HEK293 (cell line): ENCODE data around the gene NABP2.

Experiments
- GLI4 ChIP-seq: fragments of 450-650 bp; formaldehyde crosslinking; IDR thresholded peaks from 2 replicates; pipeline ENCODE4 v1.5.1; 2016; ENCODE audit warnings: missing biosample characterization, missing genetic modification characterization
- KLF16 ChIP-seq: fragments of 450-650 bp; formaldehyde crosslinking; IDR thresholded peaks from 2 replicates; pipeline ENCODE4 v1.5.1; 2017; ENCODE audit warnings: missing biosample characterization, missing genetic modification characterization
- KLF7 ChIP-seq: fragments of 450-650 bp; formaldehyde crosslinking; IDR thresholded peaks from 2 replicates; pipeline ENCODE4 v1.5.1; 2016; ENCODE audit warnings: missing biosample characterization, missing genetic modification characterization, borderline replicate concordance
- KLF9 ChIP-seq: fragments of 450-650 bp; formaldehyde crosslinking; IDR thresholded peaks from 2 replicates; pipeline ENCODE4 v1.5.1; 2016; ENCODE audit warnings: missing biosample characterization, missing genetic modification characterization, low read depth
- MYNN ChIP-seq: fragments of 450-650 bp; formaldehyde crosslinking; IDR thresholded peaks from 2 replicates; pipeline ENCODE4 v1.5.1; 2016; ENCODE audit warnings: missing biosample characterization, missing genetic modification characterization, borderline replicate concordance
- REST ChIP-seq: fragments of 450-650 bp; formaldehyde crosslinking; IDR thresholded peaks from 2 replicates; pipeline ENCODE4 v1.5.1; 2016; ENCODE audit warnings: missing biosample characterization, missing genetic modification characterization
- TRIM28 ChIP-seq: IDR thresholded peaks from 2 replicates; pipeline ENCODE4 v1.6.1; 2011; ENCODE audit warnings: low read length, control low read depth, borderline replicate concordance
- YY1 ChIP-seq: fragments of 450-650 bp; formaldehyde crosslinking; IDR thresholded peaks from 2 replicates; pipeline ENCODE4 v1.5.1; 2018; ENCODE audit warnings: missing biosample characterization, missing genetic modification characterization
- ZBTB26 ChIP-seq: fragments of 450-650 bp; formaldehyde crosslinking; optimal IDR thresholded peaks from 2 replicates; pipeline ENCODE3; 2016; ENCODE audit warnings: missing biosample characterization, mild to moderate bottlenecking, missing genetic modification characterization
- ZNF133 ChIP-seq: fragments of 450-650 bp; formaldehyde crosslinking; IDR thresholded peaks from 2 replicates; pipeline ENCODE4 v1.5.1; 2016; ENCODE audit warnings: missing biosample characterization, missing genetic modification characterization
- ZNF16 ChIP-seq: fragments of 450-650 bp; formaldehyde crosslinking; IDR thresholded peaks from 2 replicates; pipeline ENCODE4 v1.5.1; 2016; ENCODE audit warnings: low read depth, missing biosample characterization, missing genetic modification characterization
- ZNF174 ChIP-seq: fragments of 450-650 bp; formaldehyde crosslinking; IDR thresholded peaks from 2 replicates; pipeline ENCODE4 v1.5.0; 2017; ENCODE audit warnings: missing biosample characterization, mild to moderate bottlenecking, missing genetic modification characterization
- ZNF175 ChIP-seq: fragments of 450-650 bp; formaldehyde crosslinking; IDR thresholded peaks from 2 replicates; pipeline ENCODE4 v1.5.1; 2016; ENCODE audit warnings: missing biosample characterization, missing genetic modification characterization
- ZNF18 ChIP-seq: fragments of 450-650 bp; formaldehyde crosslinking; IDR thresholded peaks from 2 replicates; pipeline ENCODE4 v1.5.1; 2016; ENCODE audit warnings: missing biosample characterization, missing genetic modification characterization
- ZNF211 ChIP-seq: fragments of 450-650 bp; formaldehyde crosslinking; IDR thresholded peaks from 2 replicates; pipeline ENCODE4 v1.5.1; 2016; ENCODE audit warnings: low read depth, missing biosample characterization, missing genetic modification characterization
- ZNF274 ChIP-seq, 2 experiments: fragments of 200-500 bp in 1 of 2; fragments of 450-650 bp in 1 of 2; sonication (Bioruptor generic) in 1 of 2; formaldehyde crosslinking in 1 of 2; IDR thresholded peaks; 2 replicates each; pipeline versions ENCODE4 v1.5.1 to v1.6.1; 2014 to 2016; ENCODE audit warnings: borderline replicate concordance in 1 of 2, inconsistent platforms in 1 of 2, low read length in 1 of 2, missing biosample characterization in 1 of 2, missing genetic modification characterization in 1 of 2
- ZNF292 ChIP-seq: fragments of 450-650 bp; formaldehyde crosslinking; IDR thresholded peaks from 2 replicates; pipeline ENCODE4 v1.5.1; 2016; ENCODE audit warnings: low read depth, missing biosample characterization, missing genetic modification characterization, borderline replicate concordance
- ZNF350 ChIP-seq: fragments of 450-650 bp; formaldehyde crosslinking; IDR thresholded peaks from 2 replicates; pipeline ENCODE4 v1.5.0; 2017; ENCODE audit warnings: missing biosample characterization, mild to moderate bottlenecking, missing genetic modification characterization
- ZNF366 ChIP-seq: fragments of 450-650 bp; formaldehyde crosslinking; conservative IDR thresholded peaks from 2 replicates; pipeline ENCODE4 v1.5.1; 2016; ENCODE audit warnings: missing biosample characterization, missing genetic modification characterization
- ZNF48 ChIP-seq: fragments of 450-650 bp; formaldehyde crosslinking; IDR thresholded peaks from 2 replicates; pipeline ENCODE4 v1.5.1; 2016; ENCODE audit warnings: missing biosample characterization, missing genetic modification characterization
- ZNF561 ChIP-seq: fragments of 450-650 bp; IDR thresholded peaks from 2 replicates; pipeline ENCODE4 v1.5.1; 2018; ENCODE audit warnings: missing biosample characterization, missing genetic modification characterization, borderline replicate concordance
- ZNF785 ChIP-seq: fragments of 450-650 bp; formaldehyde crosslinking; IDR thresholded peaks from 2 replicates; pipeline ENCODE4 v1.5.1; 2016; ENCODE audit warnings: missing biosample characterization, missing genetic modification characterization
- ZNF791 ChIP-seq: fragments of 450-650 bp; formaldehyde crosslinking; IDR thresholded peaks from 2 replicates; pipeline ENCODE4 v1.5.1; 2016; ENCODE audit warnings: missing biosample characterization, missing genetic modification characterization
- ZNF792 ChIP-seq: fragments of 450-650 bp; formaldehyde crosslinking; IDR thresholded peaks from 2 replicates; pipeline ENCODE4 v1.5.1; 2016; ENCODE audit warnings: missing biosample characterization, missing genetic modification characterization
- TF ChIP-seq, protein P1 (sequence below): fragments of 450-650 bp; formaldehyde crosslinking; IDR thresholded peaks from 2 replicates; pipeline ENCODE4 v1.5.1; 2016; ENCODE audit warnings: missing biosample characterization, missing genetic modification characterization
- TF ChIP-seq, protein P2 (sequence below): fragments of 450-650 bp; formaldehyde crosslinking; IDR thresholded peaks from 2 replicates; pipeline ENCODE4 v1.5.1; 2017; ENCODE audit warnings: missing biosample characterization, missing genetic modification characterization
- TF ChIP-seq, protein P3 (sequence below): fragments of 450-650 bp; IDR thresholded peaks from 2 replicates; pipeline ENCODE4 v1.5.1; 2018; ENCODE audit warnings: missing biosample characterization, mild to moderate bottlenecking, missing genetic modification characterization

NABP2 gene

GRCh38 chr12:56189918-56190694 lies 34.0 kb upstream of the NABP2 start (continued):
- no peak for TF ChIP-seq ZNF785 (tag by site-specific recombination)
- TF ChIP-seq ZNF174, result no peak
- TF ChIP-seq ZNF175 (tag by site-specific recombination), result no peak
- no peak for TF ChIP-seq REST (tag by site-specific recombination)
- peak; percentile 82; the same call in 1 of the 2 replicates for TF ChIP-seq ZNF792 (tag by site-specific recombination)
- peak; percentile 52; the same call in 1 of the 2 replicates for TF ChIP-seq KLF16 (tag by site-specific recombination)
- no peak for TF ChIP-seq ZNF274 (IDR thresholded peaks at IDR 0.05; ENCODE audit: low read length)
- no peak for TF ChIP-seq ZNF274 (tag by site-specific recombination; IDR thresholded peaks at IDR 0.05; ENCODE audit: borderline replicate concordance)
- no peak for TF ChIP-seq ZNF791 (tag by site-specific recombination)
- peak; percentile 46 for TF ChIP-seq ZNF16 (tag by site-specific recombination)
- TF ChIP-seq ZNF292 (tag by site-specific recombination), result no peak
- no peak for TF ChIP-seq ZNF133 (tag by site-specific recombination)
- peak; percentile 61; the same call in 1 of the 2 replicates for TF ChIP-seq YY1 (tag by site-specific recombination)
- no peak for TF ChIP-seq ZNF350
- TF ChIP-seq KLF9, result 0 out of 2 replicates have a peak, but pooled peaks have one; percentile 20
- TF ChIP-seq, protein P1, sequence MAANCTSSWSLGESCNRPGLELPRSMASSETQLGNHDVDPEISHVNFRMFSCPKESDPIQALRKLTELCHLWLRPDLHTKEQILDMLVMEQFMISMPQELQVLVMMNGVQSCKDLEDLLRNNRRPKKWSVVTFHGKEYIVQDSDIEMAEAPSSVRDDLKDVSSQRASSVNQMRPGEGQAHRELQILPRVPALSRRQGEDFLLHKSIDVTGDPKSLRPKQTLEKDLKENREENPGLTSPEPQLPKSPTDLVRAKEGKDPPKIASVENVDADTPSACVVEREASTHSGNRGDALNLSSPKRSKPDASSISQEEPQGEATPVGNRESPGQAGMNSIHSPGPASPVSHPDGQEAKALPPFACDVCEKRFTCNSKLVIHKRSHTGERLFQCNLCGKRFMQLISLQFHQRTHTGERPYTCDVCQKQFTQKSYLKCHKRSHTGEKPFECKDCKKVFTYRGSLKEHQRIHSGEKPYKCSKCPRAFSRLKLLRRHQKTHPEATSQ (tag by site-specific recombination), result no peak
- TF ChIP-seq GLI4 (tag by site-specific recombination), result 0 out of 2 replicates have a peak, but pooled peaks have one; percentile 15
- peak; percentile 51; the same call in 1 of the 2 replicates for TF ChIP-seq KLF7
- TF ChIP-seq ZNF18 (tag by site-specific recombination), result peak; percentile 27; the same call in 1 of the 2 replicates
- TF ChIP-seq ZNF48, result no peak
- peak; percentile 84 for TF ChIP-seq ZNF366 (tag by site-specific recombination)
- TF ChIP-seq, protein P2, sequence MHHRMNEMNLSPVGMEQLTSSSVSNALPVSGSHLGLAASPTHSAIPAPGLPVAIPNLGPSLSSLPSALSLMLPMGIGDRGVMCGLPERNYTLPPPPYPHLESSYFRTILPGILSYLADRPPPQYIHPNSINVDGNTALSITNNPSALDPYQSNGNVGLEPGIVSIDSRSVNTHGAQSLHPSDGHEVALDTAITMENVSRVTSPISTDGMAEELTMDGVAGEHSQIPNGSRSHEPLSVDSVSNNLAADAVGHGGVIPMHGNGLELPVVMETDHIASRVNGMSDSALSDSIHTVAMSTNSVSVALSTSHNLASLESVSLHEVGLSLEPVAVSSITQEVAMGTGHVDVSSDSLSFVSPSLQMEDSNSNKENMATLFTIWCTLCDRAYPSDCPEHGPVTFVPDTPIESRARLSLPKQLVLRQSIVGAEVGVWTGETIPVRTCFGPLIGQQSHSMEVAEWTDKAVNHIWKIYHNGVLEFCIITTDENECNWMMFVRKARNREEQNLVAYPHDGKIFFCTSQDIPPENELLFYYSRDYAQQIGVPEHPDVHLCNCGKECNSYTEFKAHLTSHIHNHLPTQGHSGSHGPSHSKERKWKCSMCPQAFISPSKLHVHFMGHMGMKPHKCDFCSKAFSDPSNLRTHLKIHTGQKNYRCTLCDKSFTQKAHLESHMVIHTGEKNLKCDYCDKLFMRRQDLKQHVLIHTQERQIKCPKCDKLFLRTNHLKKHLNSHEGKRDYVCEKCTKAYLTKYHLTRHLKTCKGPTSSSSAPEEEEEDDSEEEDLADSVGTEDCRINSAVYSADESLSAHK (tag by site-specific recombination), result no peak
- peak; percentile 70 for TF ChIP-seq ZBTB26 (tag by site-specific recombination)
- no peak for TF ChIP-seq ZNF211
- TF ChIP-seq, protein P3, sequence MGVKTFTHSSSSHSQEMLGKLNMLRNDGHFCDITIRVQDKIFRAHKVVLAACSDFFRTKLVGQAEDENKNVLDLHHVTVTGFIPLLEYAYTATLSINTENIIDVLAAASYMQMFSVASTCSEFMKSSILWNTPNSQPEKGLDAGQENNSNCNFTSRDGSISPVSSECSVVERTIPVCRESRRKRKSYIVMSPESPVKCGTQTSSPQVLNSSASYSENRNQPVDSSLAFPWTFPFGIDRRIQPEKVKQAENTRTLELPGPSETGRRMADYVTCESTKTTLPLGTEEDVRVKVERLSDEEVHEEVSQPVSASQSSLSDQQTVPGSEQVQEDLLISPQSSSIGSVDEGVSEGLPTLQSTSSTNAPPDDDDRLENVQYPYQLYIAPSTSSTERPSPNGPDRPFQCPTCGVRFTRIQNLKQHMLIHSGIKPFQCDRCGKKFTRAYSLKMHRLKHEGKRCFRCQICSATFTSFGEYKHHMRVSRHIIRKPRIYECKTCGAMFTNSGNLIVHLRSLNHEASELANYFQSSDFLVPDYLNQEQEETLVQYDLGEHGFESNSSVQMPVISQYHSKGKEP (tag by site-specific recombination), result peak; percentile 65; the same call in 1 of the 2 replicates
- TF ChIP-seq TRIM28, result no peak
- TF ChIP-seq ZNF561, result peak; percentile 86; the same call in 1 of the 2 replicates
- TF ChIP-seq MYNN (tag by site-specific recombination), result peak; percentile 5; the same call in 1 of the 2 replicates
